Gastrocnemius medialis (tissue), 4 donors: Measurements from ENCODE around the gene AKAIN1. TPM values are rescaled to one million over a fixed set of nuclear protein-coding genes. Genes with fewer than 3 reads are reported as not detected.

Source experiments
- ATAC-seq, 2 donors: fragments of 150-250 bp; one replicate each; pipeline ENCODE4 v1.9.1; 2016
- DNase-seq, 2 donors: peaks; one replicate each; pipeline ENCODE4 v3.0.0-alpha.2; 2019
- H3K27ac ChIP-seq, 4 donors: fragments of 200-600 bp; sonication (generic); 1 replicate in 1 of 4; 2 replicates in 3 of 4; pipeline ENCODE4 v1.5.1; 2016 to 2018; ENCODE audit warnings: mild to moderate bottlenecking in 2 of 4, moderate library complexity in 1 of 4
- H3K27me3 ChIP-seq, 3 donors: fragments of 200-600 bp; sonication (generic) in 2 of 3; 1 replicate in 1 of 3; 2 replicates in 2 of 3; pipeline versions ENCODE4 v1.5.1 to v1.6.0; 2016 to 2019; ENCODE audit warnings: mild to moderate bottlenecking in 1 of 3, moderate library complexity in 1 of 3
- H3K36me3 ChIP-seq, 2 donors: fragments of 200-600 bp; sonication (generic) in 1 of 2; one replicate each; pipeline ENCODE4 v1.5.1; 2017 to 2018
- H3K4me1 ChIP-seq, 2 donors: fragments of 200-600 bp; sonication (generic) in 1 of 2; one replicate each; pipeline ENCODE4 v1.5.1; 2016 to 2017; ENCODE audit warnings: mild to moderate bottlenecking in 2 of 2
- H3K4me3 ChIP-seq, 4 donors: fragments of 200-600 bp; sonication (generic) in 3 of 4; 1 replicate in 1 of 4; 2 replicates in 3 of 4; pipeline ENCODE4 v1.5.1; 2016 to 2019; ENCODE audit warnings: mild to moderate bottlenecking in 2 of 4
- H3K9me3 ChIP-seq, 3 donors: fragments of 200-600 bp; sonication (generic) in 2 of 3; 1 replicate in 1 of 3; 2 replicates in 2 of 3; pipeline ENCODE4 v1.5.1; 2016 to 2019
- POLR2A ChIP-seq, 2 donors: fragments of 450-650 bp; IDR thresholded peaks; one replicate each; pipeline ENCODE4 v1.6.1; 2017; ENCODE audit warnings: antibody characterized with exemption in 2 of 2, mild to moderate bottlenecking in 2 of 2, moderate library complexity in 2 of 2
- in situ Hi-C, 4 donors: fragments of 200-750 bp; cut with MboI; loops; one replicate each; pipeline versions ENCODE4 v1.15.0 to v1.8.0; 2017; ENCODE audit warnings: low sequenced_read_pairs in 4 of 4
- intact Hi-C: fragments of 100-400 bp; cut with DNase I; formaldehyde crosslinking; loops from one replicate; pipeline ENCODE4 v1.15.1; 2023; ENCODE audit warnings: low total_unique reads
- total RNA-seq, 4 donors: library from RNA; depleted of rRNA; stranded (reverse); fragments of >200 nt; gene quantifications; one replicate each; pipeline versions ENCODE4 v1.1.0 to v1.2.3, GENCODE V29; 2016
- TF ChIP-seq, protein P1 (sequence below), 5 experiments: fragments of 450-650 bp in 3 of 5; fragments of 200-600 bp in 2 of 5; sonication (generic) in 2 of 5; IDR thresholded peaks in 4 of 5; conservative IDR thresholded peaks in 1 of 5; 1 replicate in 4 of 5; 2 replicates in 1 of 5; pipeline ENCODE4 v1.5.1; 2016 to 2019; ENCODE audit warnings: antibody characterized with exemption in 5 of 5, mild to moderate bottlenecking in 3 of 5, moderate library complexity in 3 of 5

AKAIN1 gene
- total RNA-seq, 4 donors from 2014 or later: not detected

DNA sequence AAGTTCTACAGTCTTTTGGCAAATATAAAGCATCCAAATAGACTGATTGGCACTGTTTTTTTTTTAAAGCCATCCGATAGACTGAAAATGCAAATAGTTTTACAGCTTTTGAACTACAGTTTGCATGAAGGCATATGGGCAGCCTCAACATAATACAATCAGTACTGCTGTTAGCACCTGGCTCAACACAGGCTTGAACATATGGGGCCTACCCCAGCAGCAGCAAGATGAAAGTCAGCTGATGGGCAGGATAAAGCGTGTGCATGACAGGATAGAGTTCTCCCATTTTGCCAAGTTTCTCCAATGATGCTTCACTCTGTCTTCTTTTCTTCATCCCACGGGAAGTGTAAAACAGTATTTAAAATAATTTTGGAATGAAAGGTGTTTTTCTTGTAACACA lies 1.3 kb upstream of the AKAIN1 start:
- H3K27me3 ChIP-seq: peaks cover 40 to 53% (median 46%) of the 10 kb centered on the region in 3 donors

GRCh38 chr18:5197461-5197860 lies 404 bp upstream of the AKAIN1 start:
- Histone ChIP-seq H3K9me3 (no peaks in the 10 kb centered on the region), H3K4me1 (no peaks in the 10 kb centered on the region), H3K27ac (no peak overlapping the region), H3K4me3 (no peak overlapping the region), H3K27me3 (peaks cover 40 to 53% (median 46%) of the 10 kb centered on the region in 3 donors), H3K36me3 (no peaks in the 10 kb centered on the region)
- no peak for ATAC-seq
- no peak for DNase-seq
- in situ Hi-C loops: no loop called here
- TF ChIP-seq, protein P1, sequence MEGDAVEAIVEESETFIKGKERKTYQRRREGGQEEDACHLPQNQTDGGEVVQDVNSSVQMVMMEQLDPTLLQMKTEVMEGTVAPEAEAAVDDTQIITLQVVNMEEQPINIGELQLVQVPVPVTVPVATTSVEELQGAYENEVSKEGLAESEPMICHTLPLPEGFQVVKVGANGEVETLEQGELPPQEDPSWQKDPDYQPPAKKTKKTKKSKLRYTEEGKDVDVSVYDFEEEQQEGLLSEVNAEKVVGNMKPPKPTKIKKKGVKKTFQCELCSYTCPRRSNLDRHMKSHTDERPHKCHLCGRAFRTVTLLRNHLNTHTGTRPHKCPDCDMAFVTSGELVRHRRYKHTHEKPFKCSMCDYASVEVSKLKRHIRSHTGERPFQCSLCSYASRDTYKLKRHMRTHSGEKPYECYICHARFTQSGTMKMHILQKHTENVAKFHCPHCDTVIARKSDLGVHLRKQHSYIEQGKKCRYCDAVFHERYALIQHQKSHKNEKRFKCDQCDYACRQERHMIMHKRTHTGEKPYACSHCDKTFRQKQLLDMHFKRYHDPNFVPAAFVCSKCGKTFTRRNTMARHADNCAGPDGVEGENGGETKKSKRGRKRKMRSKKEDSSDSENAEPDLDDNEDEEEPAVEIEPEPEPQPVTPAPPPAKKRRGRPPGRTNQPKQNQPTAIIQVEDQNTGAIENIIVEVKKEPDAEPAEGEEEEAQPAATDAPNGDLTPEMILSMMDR (IDR thresholded peaks at IDR 0.05 in 4 of 5, conservative IDR thresholded peaks at IDR 0.05 in 1 of 5): no peak
- no peak for TF ChIP-seq POLR2A (IDR thresholded peaks at IDR 0.05)
- intact Hi-C loops: no loop called here

More for the DNA sequence above, 1.3 kb upstream of the AKAIN1 start:
- Histone ChIP-seq H3K27ac (no peak overlapping the region), H3K4me1 (no peaks in the 10 kb centered on the region), H3K4me3 (no peak overlapping the region), H3K9me3 (no peaks in the 10 kb centered on the region), H3K36me3 (no peaks in the 10 kb centered on the region)
- in situ Hi-C loops: no loop called here
- TF ChIP-seq, protein P1 (IDR thresholded peaks at IDR 0.05 in 4 of 5, conservative IDR thresholded peaks at IDR 0.05 in 1 of 5): no peak
- no peak for TF ChIP-seq POLR2A (IDR thresholded peaks at IDR 0.05)
- intact Hi-C loops: no loop called here
- DNase-seq (no peak), ATAC-seq (no peak)

DNA sequence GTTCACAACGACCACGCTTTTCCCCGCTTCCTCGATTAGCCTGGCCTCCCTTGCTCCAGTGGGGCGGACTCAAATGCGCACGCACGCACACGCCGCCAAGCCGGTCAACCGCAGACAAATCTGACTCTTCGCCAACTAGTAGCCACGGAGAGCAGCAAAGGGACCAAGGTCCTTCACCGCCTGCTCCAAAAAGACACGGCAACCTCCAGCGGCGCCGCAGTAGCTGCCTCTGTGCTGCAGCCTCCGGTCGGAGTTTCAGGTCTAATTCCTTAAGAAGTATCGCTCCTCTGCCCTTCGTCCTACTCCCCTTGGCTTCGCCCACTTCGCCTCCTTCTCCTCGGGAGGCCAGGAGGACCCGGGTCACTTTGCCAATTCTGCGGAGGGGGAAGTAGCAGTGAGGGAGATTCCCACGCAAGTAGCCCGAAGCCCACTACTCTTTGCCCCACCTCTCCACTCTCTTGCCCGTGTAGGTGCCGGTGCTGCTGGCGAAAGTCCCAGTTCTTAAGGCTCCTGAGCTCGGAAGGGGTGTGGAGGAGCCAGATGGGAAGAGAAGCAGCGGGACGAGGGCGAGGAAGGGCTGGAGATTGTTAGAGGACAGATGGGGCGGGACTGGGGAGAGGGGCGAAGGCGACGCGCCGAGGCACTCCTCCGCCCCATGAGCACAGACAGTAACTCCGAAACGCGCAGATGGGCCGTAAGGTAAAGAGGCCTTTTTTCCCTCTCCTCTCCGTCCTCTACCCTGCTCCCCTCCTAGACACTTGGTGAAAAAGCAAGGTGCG lies 615 bp downstream of the AKAIN1 start:
- no peak overlapping the region for H3K4me3 ChIP-seq
- intact Hi-C loops: no loop called here
- in situ Hi-C loops: no loop called here

DNA sequence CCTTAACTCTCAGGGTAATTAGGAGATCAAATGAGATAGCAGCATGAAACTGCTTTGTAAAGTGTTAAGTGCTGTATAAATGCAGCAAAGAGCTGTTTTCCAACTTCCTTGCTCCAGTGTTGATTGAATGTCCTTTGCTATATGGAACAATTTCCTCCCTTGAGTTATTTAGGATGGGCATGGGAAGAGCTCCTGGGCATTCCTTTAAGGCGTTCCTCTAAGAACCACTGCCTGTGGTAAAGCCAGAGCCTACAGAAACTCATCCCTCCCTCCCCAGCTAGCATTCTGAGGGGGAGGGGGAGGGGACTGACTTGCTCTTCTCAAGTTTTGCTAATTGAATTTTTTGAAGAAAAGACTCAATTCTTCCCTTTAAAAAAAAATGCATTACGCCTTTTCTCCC lies 1.4 kb downstream of the AKAIN1 start:
- Histone ChIP-seq H3K4me1 (no peaks in the 10 kb centered on the region), H3K4me3 (no peak overlapping the region), H3K36me3 (no peaks in the 10 kb centered on the region), H3K27me3 (peaks cover 35 to 57% (median 46%) of the 10 kb centered on the region in 3 donors), H3K9me3 (no peaks in the 10 kb centered on the region), H3K27ac (no peak overlapping the region)
- TF ChIP-seq POLR2A (IDR thresholded peaks at IDR 0.05): no peak
- TF ChIP-seq, protein P1 (IDR thresholded peaks at IDR 0.05 in 4 of 5, conservative IDR thresholded peaks at IDR 0.05 in 1 of 5): no peak
- DNase-seq: no peak
- ATAC-seq: no peak
- in situ Hi-C loops (no loop called here), intact Hi-C loops (no loop called here)

More for the DNA sequence above, 615 bp downstream of the AKAIN1 start:
- ATAC-seq (no peak), DNase-seq (no peak)
- TF ChIP-seq, protein P1 (IDR thresholded peaks at IDR 0.05 in 4 of 5, conservative IDR thresholded peaks at IDR 0.05 in 1 of 5): no peak
- TF ChIP-seq POLR2A (IDR thresholded peaks at IDR 0.05): no peak
- H3K36me3 ChIP-seq: no peaks in the 10 kb centered on the region
- no peaks in the 10 kb centered on the region for H3K4me1 ChIP-seq
- H3K27ac ChIP-seq: no peak overlapping the region
- H3K9me3 ChIP-seq: no peaks in the 10 kb centered on the region
- peaks cover 39 to 57% (median 46%) of the 10 kb centered on the region in 3 donors for H3K27me3 ChIP-seq
